Panc1 (cell line): ENCODE results near the gene CDKL1.

Experiments
- POLR2AphosphoS5 ChIP-seq: IDR thresholded peaks from 2 replicates; pipeline ENCODE4 v1.6.1; 2012; ENCODE audit warnings: mild to moderate bottlenecking, low read depth, low read length, moderate library complexity
- SIN3A ChIP-seq: IDR thresholded peaks from 2 replicates; pipeline ENCODE4 v1.6.1; 2012; ENCODE audit warnings: low read depth, mild to moderate bottlenecking, low read length, moderate library complexity, borderline replicate concordance; ENCODE audit not compliant: insufficient read depth
- TF ChIP-seq, protein P1 (sequence below): fragments of 450-650 bp; IDR thresholded peaks from 2 replicates; pipeline ENCODE4 v1.5.1; 2017; ENCODE audit warnings: mild to moderate bottlenecking
- TF ChIP-seq, protein P2 (sequence below), 2 experiments: IDR thresholded peaks; 2 replicates each; pipeline ENCODE4 v1.6.1; 2011 to 2012; ENCODE audit warnings: low read depth in 2 of 2, control low read depth in 1 of 2, low read length in 1 of 2, mild to moderate bottlenecking in 1 of 2, moderate library complexity in 1 of 2; ENCODE audit not compliant: insufficient read depth in 1 of 2

DNA sequence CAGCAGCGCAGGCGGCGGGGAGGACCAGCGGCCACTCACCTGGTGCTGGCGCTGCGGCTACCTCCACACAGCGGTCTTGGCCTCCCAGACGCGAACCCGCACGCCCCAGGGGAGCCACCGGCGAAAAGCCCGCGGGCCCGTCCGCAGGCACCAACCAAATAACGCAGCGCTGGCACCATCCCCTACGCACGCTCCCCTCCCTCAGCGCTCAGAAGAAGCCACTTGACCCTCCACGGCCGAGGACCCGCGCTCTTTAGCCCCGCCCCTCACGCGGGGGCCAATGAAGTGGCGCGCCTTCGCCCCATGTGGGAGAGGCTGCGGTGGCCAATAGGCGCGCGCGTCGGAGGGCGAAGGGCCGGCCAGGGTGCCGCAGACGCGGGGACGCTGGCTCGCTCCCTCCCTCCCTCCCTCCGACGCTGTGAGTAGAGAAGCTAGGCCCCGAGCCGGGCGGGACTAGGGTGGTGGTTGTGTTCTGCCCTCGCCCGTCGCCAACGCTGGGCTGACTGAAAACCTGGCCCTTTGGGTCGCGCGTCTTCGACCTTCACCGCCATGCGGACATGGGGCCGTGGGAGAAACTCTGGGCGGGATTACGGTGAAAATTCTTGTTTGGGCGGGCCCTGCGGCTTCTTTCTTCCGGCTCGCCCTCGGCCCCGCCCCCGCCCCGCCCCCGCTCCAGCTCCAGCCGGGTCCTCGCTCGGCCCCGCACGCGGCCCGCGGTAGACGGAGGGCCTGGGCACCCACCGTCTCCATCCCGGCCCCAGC lies 84.5 kb downstream of the CDKL1 start, which contains the start of the genes DMAC2L and L2HGDH:
- peak; percentile 86 for TF ChIP-seq POLR2AphosphoS5
- TF ChIP-seq, protein P1, sequence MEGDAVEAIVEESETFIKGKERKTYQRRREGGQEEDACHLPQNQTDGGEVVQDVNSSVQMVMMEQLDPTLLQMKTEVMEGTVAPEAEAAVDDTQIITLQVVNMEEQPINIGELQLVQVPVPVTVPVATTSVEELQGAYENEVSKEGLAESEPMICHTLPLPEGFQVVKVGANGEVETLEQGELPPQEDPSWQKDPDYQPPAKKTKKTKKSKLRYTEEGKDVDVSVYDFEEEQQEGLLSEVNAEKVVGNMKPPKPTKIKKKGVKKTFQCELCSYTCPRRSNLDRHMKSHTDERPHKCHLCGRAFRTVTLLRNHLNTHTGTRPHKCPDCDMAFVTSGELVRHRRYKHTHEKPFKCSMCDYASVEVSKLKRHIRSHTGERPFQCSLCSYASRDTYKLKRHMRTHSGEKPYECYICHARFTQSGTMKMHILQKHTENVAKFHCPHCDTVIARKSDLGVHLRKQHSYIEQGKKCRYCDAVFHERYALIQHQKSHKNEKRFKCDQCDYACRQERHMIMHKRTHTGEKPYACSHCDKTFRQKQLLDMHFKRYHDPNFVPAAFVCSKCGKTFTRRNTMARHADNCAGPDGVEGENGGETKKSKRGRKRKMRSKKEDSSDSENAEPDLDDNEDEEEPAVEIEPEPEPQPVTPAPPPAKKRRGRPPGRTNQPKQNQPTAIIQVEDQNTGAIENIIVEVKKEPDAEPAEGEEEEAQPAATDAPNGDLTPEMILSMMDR = peak; percentile 69
- TF ChIP-seq, protein P2, sequence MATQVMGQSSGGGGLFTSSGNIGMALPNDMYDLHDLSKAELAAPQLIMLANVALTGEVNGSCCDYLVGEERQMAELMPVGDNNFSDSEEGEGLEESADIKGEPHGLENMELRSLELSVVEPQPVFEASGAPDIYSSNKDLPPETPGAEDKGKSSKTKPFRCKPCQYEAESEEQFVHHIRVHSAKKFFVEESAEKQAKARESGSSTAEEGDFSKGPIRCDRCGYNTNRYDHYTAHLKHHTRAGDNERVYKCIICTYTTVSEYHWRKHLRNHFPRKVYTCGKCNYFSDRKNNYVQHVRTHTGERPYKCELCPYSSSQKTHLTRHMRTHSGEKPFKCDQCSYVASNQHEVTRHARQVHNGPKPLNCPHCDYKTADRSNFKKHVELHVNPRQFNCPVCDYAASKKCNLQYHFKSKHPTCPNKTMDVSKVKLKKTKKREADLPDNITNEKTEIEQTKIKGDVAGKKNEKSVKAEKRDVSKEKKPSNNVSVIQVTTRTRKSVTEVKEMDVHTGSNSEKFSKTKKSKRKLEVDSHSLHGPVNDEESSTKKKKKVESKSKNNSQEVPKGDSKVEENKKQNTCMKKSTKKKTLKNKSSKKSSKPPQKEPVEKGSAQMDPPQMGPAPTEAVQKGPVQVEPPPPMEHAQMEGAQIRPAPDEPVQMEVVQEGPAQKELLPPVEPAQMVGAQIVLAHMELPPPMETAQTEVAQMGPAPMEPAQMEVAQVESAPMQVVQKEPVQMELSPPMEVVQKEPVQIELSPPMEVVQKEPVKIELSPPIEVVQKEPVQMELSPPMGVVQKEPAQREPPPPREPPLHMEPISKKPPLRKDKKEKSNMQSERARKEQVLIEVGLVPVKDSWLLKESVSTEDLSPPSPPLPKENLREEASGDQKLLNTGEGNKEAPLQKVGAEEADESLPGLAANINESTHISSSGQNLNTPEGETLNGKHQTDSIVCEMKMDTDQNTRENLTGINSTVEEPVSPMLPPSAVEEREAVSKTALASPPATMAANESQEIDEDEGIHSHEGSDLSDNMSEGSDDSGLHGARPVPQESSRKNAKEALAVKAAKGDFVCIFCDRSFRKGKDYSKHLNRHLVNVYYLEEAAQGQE (IDR thresholded peaks at IDR 0.05; ENCODE audit: insufficient read depth in 1 of 2, low read depth in 2 of 2, low read length in 1 of 2) = no peak
- TF ChIP-seq SIN3A = peak; percentile 51; the same call in 1 of the 2 replicates
